Stimulated activated CD8-positive, alpha-beta memory T cell treated with anti-CD3 and anti-CD28 coated beads, Interleukin-7, amount 100 ng/mL, for 24 hours (primary cell): ENCODE data around the gene HTR5A.
"Not testable (repeated sequence)": the region's sequence is repeated elsewhere in the genome, so short reads cannot be mapped to it uniquely, and the experiment has no call there.

Experiments
- DNase-seq: peaks from one replicate; pipeline ENCODE4 v3.0.0-alpha.2; 2020; ENCODE audit warnings: low read depth

HTR5A gene

DNA sequence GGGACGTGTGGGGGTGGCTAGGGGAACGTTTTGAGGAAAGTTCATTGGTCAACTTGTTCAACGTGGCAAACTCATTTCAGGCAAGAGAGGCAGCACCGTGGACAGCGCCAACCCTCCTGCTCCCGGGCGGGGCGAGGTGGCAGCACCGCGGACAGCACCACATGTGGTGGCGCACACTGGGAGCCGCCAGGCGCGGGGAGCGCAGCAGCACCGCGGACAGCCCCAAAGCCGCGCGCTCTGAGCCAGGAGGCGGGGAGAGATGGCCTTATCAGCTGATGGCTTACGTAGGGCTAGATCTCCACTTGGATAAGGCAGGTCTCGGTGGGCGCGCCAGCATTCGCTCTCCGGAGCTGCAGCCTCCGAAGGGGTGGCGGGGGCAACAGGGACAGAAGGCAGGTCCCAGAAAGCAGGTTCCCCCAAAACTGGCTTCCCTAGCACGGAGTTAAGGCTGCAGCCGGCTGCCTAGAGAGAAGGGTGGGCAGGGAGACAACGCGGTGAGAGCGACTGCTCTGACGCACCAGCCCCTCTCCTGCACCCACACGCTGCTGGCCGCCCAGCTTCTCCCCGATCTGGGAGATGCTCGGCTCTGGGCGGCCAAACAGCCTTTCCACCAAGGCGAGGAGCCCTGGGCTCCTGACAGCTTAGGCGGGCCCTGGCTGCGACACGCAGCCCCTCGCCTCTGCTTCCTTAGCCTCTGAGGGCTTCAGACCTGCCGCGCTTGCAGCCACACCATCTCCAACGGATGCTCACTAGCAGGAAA lies at the start of gene HTR5A:
TSS of gene HTR5A (plus strand) at position 333 of the 760 bp plus-strand sequence. CDS start 576 bp downstream, outside the sequence.
- peak; percentile 59 for DNase-seq

DNA sequence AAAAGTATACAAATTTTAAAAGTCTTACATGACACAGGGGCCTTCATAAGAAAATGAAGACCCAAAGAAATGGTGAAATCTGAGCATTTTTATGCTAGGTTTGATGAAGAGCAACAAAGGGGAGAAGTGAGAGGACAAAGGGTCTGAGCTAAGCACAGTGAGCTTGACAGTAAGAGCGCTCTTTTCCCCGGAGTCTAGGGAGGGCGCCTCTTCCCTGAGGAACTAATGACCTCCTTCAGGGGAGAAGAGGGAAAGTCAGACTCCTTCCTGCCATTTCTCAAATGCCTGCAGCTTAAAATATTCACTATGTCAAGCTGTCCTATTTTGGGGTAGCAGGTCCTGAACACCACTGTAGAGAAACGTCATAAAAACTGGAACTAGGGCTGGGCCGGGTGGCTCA lies 49.1 kb upstream of the HTR5A start:
- DNase-seq, result no peak

DNA sequence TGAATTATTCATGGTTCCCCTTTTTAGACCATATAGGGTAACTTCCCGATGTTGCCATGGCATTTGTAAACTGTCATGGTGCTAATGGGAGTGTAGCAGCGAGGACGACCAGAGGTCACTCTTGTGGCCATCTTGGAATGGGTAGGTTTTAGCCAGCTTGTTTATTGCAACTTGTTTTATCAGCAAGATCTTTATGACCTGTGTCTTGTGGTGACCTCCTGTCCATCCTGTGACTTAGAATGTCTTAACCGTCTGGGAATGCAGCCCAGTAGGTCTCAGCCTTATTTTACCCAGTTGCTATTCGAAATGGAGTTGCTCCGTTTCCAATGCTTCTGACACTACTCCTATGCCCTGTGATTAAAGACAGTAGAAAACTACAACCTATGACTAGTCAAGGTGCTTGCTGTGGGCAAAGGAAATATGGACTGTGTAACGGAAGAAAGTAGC lies 48.4 kb upstream of the HTR5A start:
- DNase-seq, result no peak

DNA sequence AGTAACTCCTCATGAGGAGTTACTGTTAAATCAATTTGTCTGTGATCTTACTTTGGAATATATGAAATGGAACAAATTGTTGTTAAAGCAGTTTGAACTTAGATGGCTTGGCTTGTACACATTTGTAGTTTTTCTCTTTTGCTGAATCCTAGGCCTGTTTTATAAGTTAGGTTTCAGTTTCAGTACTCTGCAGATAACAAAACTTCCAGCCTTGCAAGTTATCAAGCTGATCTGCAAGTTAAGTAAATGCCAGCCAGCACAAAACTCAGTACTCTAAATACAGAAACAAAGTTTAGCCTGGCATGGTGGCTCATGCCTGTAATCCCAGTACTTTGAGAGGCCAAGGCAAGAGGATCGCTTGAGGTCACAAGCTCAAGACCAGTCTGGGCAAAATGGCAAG lies 42.2 kb upstream of the HTR5A start:
- DNase-seq, result no peak

DNA sequence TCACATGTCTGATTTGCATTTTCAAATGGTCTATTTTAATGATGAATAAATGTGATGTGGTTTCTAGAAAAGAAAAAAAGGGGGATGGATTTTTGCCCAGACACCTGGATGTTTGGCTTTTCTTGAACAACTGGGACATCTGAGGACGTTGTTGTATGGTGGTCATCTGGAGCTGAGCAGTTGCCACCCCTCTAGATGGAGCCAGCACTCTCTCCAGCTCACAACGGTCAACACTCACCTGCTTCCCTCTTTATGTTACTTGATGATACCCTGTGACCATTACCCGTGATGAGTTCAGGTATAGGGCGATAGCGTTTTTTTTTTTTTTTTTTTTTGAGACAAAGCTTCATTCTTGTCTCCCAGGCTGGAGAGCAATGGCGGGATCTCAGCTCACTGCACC lies 37.1 kb upstream of the HTR5A start:
- DNase-seq, result no peak

- not testable (repeated sequence) for DNase-seq
Measured at GRCh38 chr7:155034495-155034894, 35.6 kb upstream of the HTR5A start.

GRCh38 chr7:155038335-155038734 lies 31.8 kb upstream of the HTR5A start:
- no peak for DNase-seq

DNA sequence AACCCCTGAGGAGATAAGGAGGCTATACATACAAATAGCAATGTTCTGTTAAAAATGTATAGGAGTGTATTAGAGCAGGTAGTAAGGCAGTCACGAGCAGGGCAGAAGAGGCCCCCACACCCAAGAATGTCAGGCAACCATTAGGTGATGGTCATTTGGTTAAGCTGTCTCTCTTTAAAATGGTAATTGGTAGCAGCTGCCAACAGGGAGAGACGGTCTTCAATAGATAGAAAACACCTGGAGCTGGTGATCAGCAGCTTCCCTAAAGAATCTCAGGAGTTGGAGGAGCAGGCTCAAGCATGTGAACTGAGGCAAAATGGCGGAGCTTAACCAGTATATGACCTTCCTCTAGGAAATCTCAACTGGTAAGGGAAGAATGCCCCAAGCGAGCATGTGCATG lies 26.4 kb upstream of the HTR5A start:
- no peak for DNase-seq

DNA sequence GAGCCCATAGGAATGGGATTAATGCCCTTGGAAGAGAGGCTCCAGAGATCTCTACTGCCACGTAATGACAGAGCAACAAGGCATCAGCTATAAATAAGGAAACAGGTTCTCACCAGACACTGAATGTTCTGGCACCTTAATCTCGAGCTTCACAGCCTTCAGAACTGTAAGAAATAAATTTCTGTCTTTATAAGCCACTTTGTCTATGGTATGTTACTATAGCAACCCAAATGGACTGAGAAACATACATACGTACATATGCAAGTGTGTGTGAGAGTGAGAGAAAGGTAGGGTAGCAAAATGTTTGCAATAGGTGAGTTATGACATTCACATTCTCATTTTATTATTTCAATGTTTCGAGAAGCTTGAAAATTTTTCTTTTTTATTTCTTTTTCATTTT lies 22.1 kb upstream of the HTR5A start:
- no peak for DNase-seq

- no peak for DNase-seq
Measured at GRCh38 chr7:155051355-155051754, 18.8 kb upstream of the HTR5A start.

DNA sequence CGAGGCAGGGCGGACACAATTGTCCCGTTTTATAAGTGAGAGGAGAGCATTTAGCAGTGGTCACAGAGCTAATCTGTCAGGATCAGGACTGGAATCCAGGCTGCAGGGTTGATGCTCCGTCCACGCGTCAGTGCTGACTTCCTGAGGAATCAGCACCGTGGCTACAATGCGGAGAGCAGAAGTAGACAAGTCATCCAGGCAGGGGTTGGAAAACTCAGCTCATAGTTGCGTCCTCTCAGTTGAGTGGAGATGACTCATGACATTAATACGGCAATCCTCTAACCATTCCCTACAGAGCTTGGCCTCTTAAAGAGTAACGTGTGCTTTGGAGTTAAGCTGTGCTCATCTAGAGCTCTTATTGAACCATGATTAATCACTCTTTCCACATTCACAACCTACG lies 17.1 kb upstream of the HTR5A start:
- no peak for DNase-seq

- DNase-seq, result no peak
Measured at GRCh38 chr7:155054761-155055160, 15.4 kb upstream of the HTR5A start.

DNA sequence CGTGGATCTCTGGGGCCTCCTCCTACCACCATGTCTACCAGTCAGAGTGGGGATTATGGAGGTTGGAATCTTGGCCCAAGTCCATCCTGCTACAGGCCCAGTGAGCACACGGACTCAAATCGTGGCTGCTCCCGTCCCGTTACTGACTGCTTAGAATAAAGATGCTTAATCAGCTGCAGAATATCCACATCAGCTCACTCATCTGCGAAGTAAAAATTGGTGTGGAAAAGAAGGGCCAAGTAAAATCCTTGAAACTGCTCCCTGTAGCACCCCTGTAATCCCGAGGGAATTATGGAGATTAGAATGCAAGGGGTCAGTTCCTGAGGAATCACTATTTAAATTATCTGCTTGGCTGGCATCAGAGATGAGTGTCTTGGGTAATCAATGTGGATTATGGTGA lies 13.0 kb upstream of the HTR5A start:
- no peak for DNase-seq

DNA sequence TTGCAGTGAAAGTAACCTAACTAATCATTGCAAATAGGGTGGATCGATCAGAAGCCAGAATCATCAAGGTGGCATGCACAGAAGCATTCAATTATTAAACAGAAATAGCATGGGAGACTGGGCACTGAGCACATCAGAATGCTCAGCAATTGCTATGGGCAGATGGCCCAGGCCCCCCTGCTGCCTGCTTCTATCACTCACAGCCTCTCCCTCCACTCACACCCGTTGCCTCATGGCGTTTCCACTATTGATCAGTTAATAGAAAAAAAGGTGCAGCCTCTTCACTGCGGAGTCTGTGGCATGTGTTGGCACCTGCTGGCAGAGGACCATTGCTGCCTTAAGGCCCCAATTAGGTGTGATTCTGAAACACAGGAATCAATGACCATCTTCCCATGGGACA lies 11.2 kb upstream of the HTR5A start:
- no peak for DNase-seq

- DNase-seq, result no peak
Measured at GRCh38 chr7:155059703-155060102, 10.4 kb upstream of the HTR5A start.

GRCh38 chr7:155062411-155062810 lies 7.7 kb upstream of the HTR5A start:
- DNase-seq, result no peak

DNA sequence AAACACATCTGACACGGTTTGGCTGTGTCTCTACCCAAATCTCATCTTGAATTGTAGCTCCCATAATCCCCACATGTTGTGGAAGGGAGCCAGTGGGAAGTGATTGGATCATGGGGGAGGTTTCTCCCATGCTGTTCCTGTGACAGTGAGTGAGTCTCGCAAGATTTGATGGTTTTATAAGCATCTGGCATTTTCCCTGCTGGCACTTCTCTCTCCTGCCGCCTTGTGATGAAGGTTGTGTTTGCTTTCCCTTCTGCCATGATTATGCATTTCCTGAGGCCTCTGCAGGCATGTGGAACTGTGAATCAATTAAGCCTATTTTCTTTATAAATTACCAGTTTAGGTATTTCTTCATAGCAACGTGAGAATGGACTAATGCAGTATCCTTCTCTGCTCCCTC lies 5.9 kb upstream of the HTR5A start:
- DNase-seq, result no peak

GRCh38 chr7:155066417-155066950 lies 3.6 kb upstream of the HTR5A start:
- no peak for DNase-seq

GRCh38 chr7:155071121-155071651 lies 1.1 kb downstream of the HTR5A start:
- DNase-seq, result no peak

DNA sequence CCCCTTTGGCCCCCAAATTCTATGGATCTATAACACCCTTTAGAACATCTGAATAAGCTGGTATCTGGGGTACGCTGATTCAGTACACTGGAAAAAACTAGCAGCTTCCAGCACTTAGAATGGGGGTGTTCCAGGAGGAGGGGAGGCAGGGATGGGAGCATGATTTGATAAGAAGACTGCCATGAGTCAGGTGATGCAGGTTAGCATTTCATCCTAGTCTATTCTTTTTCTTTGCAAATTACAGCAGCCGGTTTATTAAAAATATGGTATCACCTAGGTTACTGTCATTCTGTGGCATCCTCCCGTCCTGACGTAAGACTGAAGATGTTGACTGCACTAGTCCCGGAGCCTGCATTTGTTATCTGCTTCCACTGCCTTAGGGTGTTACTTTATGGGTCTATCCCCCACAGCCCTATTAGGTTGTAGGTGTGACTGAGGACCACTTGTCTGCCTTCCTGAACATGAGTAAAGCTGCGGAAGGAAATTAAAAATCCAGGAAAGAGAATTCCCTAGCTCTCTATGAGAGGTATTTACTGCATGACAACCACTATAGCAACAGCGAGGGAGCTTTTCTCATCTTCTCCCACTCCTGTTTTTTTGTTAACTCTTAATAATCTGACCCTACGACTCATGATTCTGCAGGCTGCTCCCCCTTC lies 1.9 kb downstream of the HTR5A start:
- DNase-seq, result no peak

DNA sequence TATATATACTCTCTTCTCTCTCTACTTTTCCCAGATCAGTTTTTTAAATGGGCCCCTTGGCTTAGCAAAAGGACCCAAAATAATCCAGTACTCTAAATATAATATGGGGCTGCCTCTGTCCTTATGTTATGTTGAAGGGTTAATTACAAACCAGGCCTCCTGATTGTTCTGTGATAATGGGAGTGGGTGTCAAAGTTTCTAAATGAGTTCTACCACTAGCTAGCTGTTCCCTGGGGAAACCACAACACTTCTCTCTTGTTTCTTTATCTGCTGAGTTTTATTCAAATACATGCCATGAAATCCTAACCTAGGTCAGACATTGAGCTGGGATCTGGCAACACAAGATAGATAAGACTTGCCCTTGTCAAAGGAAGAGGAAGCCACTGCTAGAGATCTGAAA lies 3.8 kb downstream of the HTR5A start:
- DNase-seq, result no peak

- DNase-seq, result no peak
Measured at GRCh38 chr7:155084021-155084420, 13.9 kb downstream of the HTR5A start.

GRCh38 chr7:155084969-155085368 lies 14.8 kb downstream of the HTR5A start:
- DNase-seq, result no peak
